Measurements from ENCODE around the gene LYPD6B.

The LYPD6B gene

GRCh38 chr2:149038442-149039212 is at the start of gene LYPD6B:
TSS of gene LYPD6B (plus strand) at chr2:149038699. CDS start at chr2:149130949, 92,250 bp downstream.
- peak; percentile 29; the same call in 1 of the 2 replicates for TF ChIP-seq RAD21 (IDR thresholded peaks at IDR 0.05; ENCODE audit: low read depth)
- no peak for TF ChIP-seq EGR1 (IDR thresholded peaks at IDR 0.05)
- no peak for TF ChIP-seq CREB1 (IDR thresholded peaks at IDR 0.05; ENCODE audit: low read depth)
- TF ChIP-seq MAX (IDR thresholded peaks at IDR 0.05) = peak; percentile 36
- TF ChIP-seq CEBPB (IDR thresholded peaks at IDR 0.05) = no peak
- TF ChIP-seq TCF12 (IDR thresholded peaks at IDR 0.05; ENCODE audit: low read depth) = no peak

- TF ChIP-seq EGR1 (IDR thresholded peaks at IDR 0.05) (no peak), CREB1 (IDR thresholded peaks at IDR 0.05; ENCODE audit: low read depth) (no peak), YY1 (IDR thresholded peaks at IDR 0.05; ENCODE audit: low read depth) (no peak), MAX (IDR thresholded peaks at IDR 0.05) (no peak), RAD21 (IDR thresholded peaks at IDR 0.05; ENCODE audit: low read depth) (peak; percentile 90), USF1 (IDR thresholded peaks at IDR 0.05) (no peak), REST (IDR thresholded peaks at IDR 0.05; ENCODE audit: low read depth) (no peak), TCF12 (IDR thresholded peaks at IDR 0.05; ENCODE audit: low read depth) (no peak)
Measured at GRCh38 chr2:148989882-148990493, 48.5 kb upstream of the LYPD6B start.

- TF ChIP-seq EGR1 (IDR thresholded peaks at IDR 0.05) (no peak), RAD21 (IDR thresholded peaks at IDR 0.05; ENCODE audit: low read depth) (no peak), NFIC (IDR thresholded peaks at IDR 0.05) (no peak), TCF12 (IDR thresholded peaks at IDR 0.05; ENCODE audit: low read depth) (no peak), TAF1 (IDR thresholded peaks at IDR 0.05; ENCODE audit: low read depth) (no peak), FOXM1 (IDR thresholded peaks at IDR 0.05; ENCODE audit: borderline replicate concordance, low read depth) (no peak), TEAD4 (IDR thresholded peaks at IDR 0.05) (no peak), EP300 (IDR thresholded peaks at IDR 0.05; ENCODE audit: borderline replicate concordance) (no peak), USF1 (IDR thresholded peaks at IDR 0.05) (no peak), ZBTB7A (IDR thresholded peaks at IDR 0.05; ENCODE audit: low read depth) (no peak), YY1 (IDR thresholded peaks at IDR 0.05; ENCODE audit: low read depth) (no peak)
Measured at GRCh38 chr2:148990968-148991367, 47.5 kb upstream of the LYPD6B start.

- TF ChIP-seq USF1 (IDR thresholded peaks at IDR 0.05) (no peak), CREB1 (IDR thresholded peaks at IDR 0.05; ENCODE audit: low read depth) (no peak), ZBTB7A (IDR thresholded peaks at IDR 0.05; ENCODE audit: low read depth) (no peak), NFIC (IDR thresholded peaks at IDR 0.05) (no peak), EP300 (IDR thresholded peaks at IDR 0.05; ENCODE audit: borderline replicate concordance) (no peak)
Measured at GRCh38 chr2:148992448-148992847, 46.1 kb upstream of the LYPD6B start.

- TF ChIP-seq RAD21 (IDR thresholded peaks at IDR 0.05; ENCODE audit: low read depth) = no peak
- TF ChIP-seq TCF12 (IDR thresholded peaks at IDR 0.05; ENCODE audit: low read depth) = no peak
- TF ChIP-seq TAF1 (IDR thresholded peaks at IDR 0.05; ENCODE audit: low read depth) = no peak
- TF ChIP-seq USF1 (IDR thresholded peaks at IDR 0.05) = no peak
- TF ChIP-seq YY1 (IDR thresholded peaks at IDR 0.05; ENCODE audit: low read depth) = no peak
- no peak for TF ChIP-seq REST (IDR thresholded peaks at IDR 0.05; ENCODE audit: low read depth)
- TF ChIP-seq FOXM1 (IDR thresholded peaks at IDR 0.05; ENCODE audit: borderline replicate concordance, low read depth) = no peak
- TF ChIP-seq MAX (IDR thresholded peaks at IDR 0.05) = no peak
Measured at GRCh38 chr2:148993351-148993750, 45.1 kb upstream of the LYPD6B start.

Measured in Ishikawa (cell line).